HCT116 (cell line): Measurements from ENCODE around the gene BRD2.

Source experiments
- MAX ChIP-seq: IDR thresholded peaks from 2 replicates; pipeline ENCODE4 v1.6.1; 2012
- POLR2A ChIP-seq: IDR thresholded peaks from 2 replicates; pipeline ENCODE4 v1.7.0; 2011; ENCODE audit warnings: borderline replicate concordance; ENCODE audit not compliant: insufficient read depth, insufficient read length; ENCODE audit errors: extremely low read depth
- REST ChIP-seq: IDR thresholded peaks from 2 replicates; pipeline ENCODE4 v1.6.1; 2012; ENCODE audit warnings: low read depth
- YY1 ChIP-seq: IDR thresholded peaks from 2 replicates; pipeline ENCODE4 v1.6.1; 2011; ENCODE audit warnings: low read length, low read depth, moderate library complexity, mild to moderate bottlenecking; ENCODE audit not compliant: insufficient replicate concordance; ENCODE audit errors: extremely low read depth
- TF ChIP-seq, protein P1 (sequence below), 3 experiments: fragments of 200-600 bp in 1 of 3; sonication (generic) in 1 of 3; IDR thresholded peaks in 2 of 3; conservative IDR thresholded peaks in 1 of 3; 2 replicates each; pipeline ENCODE4 v1.5.1; 2012 to 2017; ENCODE audit warnings: low read depth in 2 of 3, low read length in 2 of 3, antibody characterized with exemption in 1 of 3, borderline replicate concordance in 1 of 3, control low read depth in 1 of 3, mild to moderate bottlenecking in 1 of 3, mixed read lengths in 1 of 3, mixed run types in 1 of 3, moderate library complexity in 1 of 3; ENCODE audit not compliant: insufficient read depth in 1 of 3

- TF ChIP-seq POLR2A, result no peak
- TF ChIP-seq REST, result no peak
- TF ChIP-seq, protein P1, sequence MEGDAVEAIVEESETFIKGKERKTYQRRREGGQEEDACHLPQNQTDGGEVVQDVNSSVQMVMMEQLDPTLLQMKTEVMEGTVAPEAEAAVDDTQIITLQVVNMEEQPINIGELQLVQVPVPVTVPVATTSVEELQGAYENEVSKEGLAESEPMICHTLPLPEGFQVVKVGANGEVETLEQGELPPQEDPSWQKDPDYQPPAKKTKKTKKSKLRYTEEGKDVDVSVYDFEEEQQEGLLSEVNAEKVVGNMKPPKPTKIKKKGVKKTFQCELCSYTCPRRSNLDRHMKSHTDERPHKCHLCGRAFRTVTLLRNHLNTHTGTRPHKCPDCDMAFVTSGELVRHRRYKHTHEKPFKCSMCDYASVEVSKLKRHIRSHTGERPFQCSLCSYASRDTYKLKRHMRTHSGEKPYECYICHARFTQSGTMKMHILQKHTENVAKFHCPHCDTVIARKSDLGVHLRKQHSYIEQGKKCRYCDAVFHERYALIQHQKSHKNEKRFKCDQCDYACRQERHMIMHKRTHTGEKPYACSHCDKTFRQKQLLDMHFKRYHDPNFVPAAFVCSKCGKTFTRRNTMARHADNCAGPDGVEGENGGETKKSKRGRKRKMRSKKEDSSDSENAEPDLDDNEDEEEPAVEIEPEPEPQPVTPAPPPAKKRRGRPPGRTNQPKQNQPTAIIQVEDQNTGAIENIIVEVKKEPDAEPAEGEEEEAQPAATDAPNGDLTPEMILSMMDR (IDR thresholded peaks at IDR 0.05 in 2 of 3, conservative IDR thresholded peaks at IDR 0.05 in 1 of 3; ENCODE audit: borderline replicate concordance in 1 of 3, insufficient read depth in 1 of 3, low read depth in 2 of 3, low read length in 2 of 3), result no peak
- no peak for TF ChIP-seq YY1
- TF ChIP-seq MAX, result no peak
Measured at GRCh38 chr6:32932132-32932868, 36.1 kb upstream of the BRD2 start.
